ENCODE results near the gene TET1.

DNA sequence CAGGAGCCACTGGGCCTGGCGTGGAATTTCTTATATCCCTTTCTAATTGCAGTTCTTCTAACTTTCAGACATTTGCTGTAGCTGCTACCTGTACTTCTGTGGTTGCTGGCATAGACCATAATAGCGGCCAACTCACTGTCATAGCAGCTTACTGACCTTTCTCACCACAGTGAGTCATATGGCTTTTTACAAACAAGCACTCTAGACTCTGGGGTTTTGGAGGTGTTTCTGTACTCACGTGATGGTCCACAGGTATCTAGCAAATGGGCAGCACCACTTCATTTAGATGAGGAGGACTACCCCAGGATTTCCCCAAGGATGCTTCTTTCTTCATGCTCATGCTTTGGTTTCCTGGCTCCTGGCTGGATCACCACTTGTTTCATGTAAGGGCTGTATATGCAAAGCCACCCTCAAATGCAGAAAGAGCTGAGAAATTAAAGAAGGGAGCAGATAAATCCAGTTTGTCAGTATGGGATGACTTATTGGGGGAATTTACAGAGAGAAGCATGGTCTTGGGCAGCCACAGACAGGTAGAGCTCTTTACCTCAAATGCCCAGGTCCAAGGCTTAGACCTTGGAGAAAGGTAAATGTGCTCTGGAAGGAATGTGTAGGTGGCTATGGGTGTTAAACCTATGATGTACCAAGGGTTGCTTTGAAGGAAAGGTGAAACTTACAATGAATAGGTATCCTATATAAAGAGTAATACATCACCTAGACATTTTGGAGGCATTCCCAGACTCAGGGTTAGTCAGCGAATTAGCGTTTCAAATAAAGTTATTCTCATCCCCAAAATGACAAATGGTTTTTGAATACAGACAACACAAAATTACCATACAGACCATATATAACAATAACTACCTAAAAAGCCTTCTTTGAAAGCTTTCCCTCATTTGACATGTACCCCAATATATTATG is 16.9 kb upstream of the TET1 start:
- TF ChIP-seq, protein P1, sequence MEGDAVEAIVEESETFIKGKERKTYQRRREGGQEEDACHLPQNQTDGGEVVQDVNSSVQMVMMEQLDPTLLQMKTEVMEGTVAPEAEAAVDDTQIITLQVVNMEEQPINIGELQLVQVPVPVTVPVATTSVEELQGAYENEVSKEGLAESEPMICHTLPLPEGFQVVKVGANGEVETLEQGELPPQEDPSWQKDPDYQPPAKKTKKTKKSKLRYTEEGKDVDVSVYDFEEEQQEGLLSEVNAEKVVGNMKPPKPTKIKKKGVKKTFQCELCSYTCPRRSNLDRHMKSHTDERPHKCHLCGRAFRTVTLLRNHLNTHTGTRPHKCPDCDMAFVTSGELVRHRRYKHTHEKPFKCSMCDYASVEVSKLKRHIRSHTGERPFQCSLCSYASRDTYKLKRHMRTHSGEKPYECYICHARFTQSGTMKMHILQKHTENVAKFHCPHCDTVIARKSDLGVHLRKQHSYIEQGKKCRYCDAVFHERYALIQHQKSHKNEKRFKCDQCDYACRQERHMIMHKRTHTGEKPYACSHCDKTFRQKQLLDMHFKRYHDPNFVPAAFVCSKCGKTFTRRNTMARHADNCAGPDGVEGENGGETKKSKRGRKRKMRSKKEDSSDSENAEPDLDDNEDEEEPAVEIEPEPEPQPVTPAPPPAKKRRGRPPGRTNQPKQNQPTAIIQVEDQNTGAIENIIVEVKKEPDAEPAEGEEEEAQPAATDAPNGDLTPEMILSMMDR (conservative IDR thresholded peaks at IDR 0.05; ENCODE audit: low read depth, low read length): no peak
- TF ChIP-seq EZH2 (IDR thresholded peaks at IDR 0.05; ENCODE audit: low read length, unreplicated experiment): no peak
